OCI-LY7 (cell line): ENCODE results near the gene LLGL1. TPM values are rescaled to one million over a fixed set of nuclear protein-coding genes. Genes with fewer than 3 reads are reported as not detected.
A peak's percentile ranks its signal among the peaks of the same experiment; 100 is the strongest.

ENCODE experiments used
- BruUV-seq: library from RNA; stranded (reverse); fragments of 400-500 nt; replicated peaks from 2 replicates; lab custom pipeline; 2021; lab: Mats Ljungman, UMichigan
- CTCF ChIA-PET: fragments of 300-600 bp; sonication (Branson Sonifier 250); formaldehyde crosslinking; loops from one replicate; lab custom pipeline; 2022; ENCODE audit warnings: antibody characterized with exemption; ENCODE audit not compliant: unreplicated experiment; lab: Charles Lee
- POLR2A ChIA-PET: fragments of 300-600 bp; sonication (Branson Sonifier 250); formaldehyde crosslinking; loops from one replicate; lab custom pipeline; 2022; ENCODE audit warnings: antibody characterized with exemption; lab: Charles Lee
- DNase-seq: peaks from one replicate; pipeline ENCODE4 v3.0.0-alpha.2; 2015; ENCODE audit warnings: low spot score
- H2AFZ ChIP-seq: fragments of 200-600 bp; sonication (generic), shearing (Covaris generic); 2 replicates; pipeline ENCODE4 v1.6.1; 2014; ENCODE audit warnings: mild to moderate bottlenecking, antibody characterized with exemption, low read length, moderate library complexity
- H3K27ac ChIP-seq: fragments of 200-600 bp; sonication (generic); 2 replicates; pipeline ENCODE4 v1.5.1; 2014; ENCODE audit warnings: mixed run types, low read depth, mild to moderate bottlenecking, moderate library complexity, low read length, inconsistent platforms; ENCODE audit not compliant: poor library complexity, severe bottlenecking
- H3K36me3 ChIP-seq: fragments of 200-600 bp; sonication (generic); 2 replicates; pipeline ENCODE4 v1.6.1; 2014; ENCODE audit warnings: mild to moderate bottlenecking, antibody characterized with exemption, low read length, moderate library complexity, mixed read lengths; ENCODE audit not compliant: insufficient read depth
- H3K4me1 ChIP-seq: fragments of 200-600 bp; sonication (generic); 2 replicates; pipeline ENCODE4 v1.5.1; 2014; ENCODE audit warnings: mild to moderate bottlenecking, low read length; ENCODE audit not compliant: insufficient read depth, poor library complexity, severe bottlenecking
- H3K4me2 ChIP-seq: fragments of 200-600 bp; sonication (generic); 2 replicates; pipeline ENCODE4 v1.6.1; 2014; ENCODE audit warnings: mild to moderate bottlenecking, low read length
- H3K4me3 ChIP-seq: fragments of 200-600 bp; sonication (generic); 2 replicates; pipeline ENCODE4 v1.5.1; 2014; ENCODE audit warnings: mild to moderate bottlenecking, low read depth, low read length; ENCODE audit not compliant: poor library complexity, severe bottlenecking
- H3K79me2 ChIP-seq: fragments of 200-600 bp; sonication (generic); 2 replicates; pipeline ENCODE4 v1.6.1; 2016; ENCODE audit warnings: low read depth, mild to moderate bottlenecking, low read length, moderate library complexity, mixed read lengths; ENCODE audit not compliant: insufficient read depth
- H3K9me2 ChIP-seq: fragments of 200-600 bp; sonication (generic); 2 replicates; pipeline ENCODE4 v1.6.1; 2016; ENCODE audit warnings: mild to moderate bottlenecking, low read length, mixed read lengths; ENCODE audit not compliant: insufficient read depth
- H3K9me3 ChIP-seq: fragments of 200-600 bp; sonication (generic); 2 replicates; pipeline ENCODE4 v1.6.1; 2014; ENCODE audit warnings: mild to moderate bottlenecking, mixed run types, low read length, mixed read lengths
- H4K20me1 ChIP-seq: fragments of 200-600 bp; sonication (generic); 2 replicates; pipeline ENCODE4 v1.6.1; 2014; ENCODE audit warnings: mild to moderate bottlenecking, antibody characterized with exemption, low read length, moderate library complexity, mixed read lengths; ENCODE audit not compliant: insufficient read depth
- CTCF ChIP-seq: fragments of 200-600 bp; sonication (generic); conservative IDR thresholded peaks from 2 replicates; pipeline ENCODE4 v1.5.1; 2014; ENCODE audit warnings: mild to moderate bottlenecking, antibody characterized with exemption, low read length, moderate library complexity, mixed read lengths
- EZH2phosphoT487 ChIP-seq: fragments of 200-600 bp; sonication (generic); IDR thresholded peaks from 2 replicates; pipeline ENCODE4 v1.6.1; 2018; ENCODE audit warnings: low read depth, borderline replicate concordance, mild to moderate bottlenecking, mixed run types, antibody characterized with exemption, low read length, moderate library complexity, mixed read lengths
- intact Hi-C: fragments of 100-400 bp; cut with micrococcal nuclease; formaldehyde crosslinking; loops from one replicate; pipeline ENCODE4 v1.10.0; 2022; ENCODE audit not compliant: unreplicated experiment
- total RNA-seq, 2 experiments: library from RNA; depleted of rRNA in 1 of 2; stranded (reverse); fragments of >200 nt in 1 of 2; shearing (Covaris generic) in 1 of 2; gene quantifications; 2 replicates each; pipeline ENCODE4 v1.2.3, GENCODE V29; 2014 to 2022

The LLGL1 gene
- total RNA-seq, 2 experiments from 2014 or later: 14.1 to 19.9 TPM

DNA sequence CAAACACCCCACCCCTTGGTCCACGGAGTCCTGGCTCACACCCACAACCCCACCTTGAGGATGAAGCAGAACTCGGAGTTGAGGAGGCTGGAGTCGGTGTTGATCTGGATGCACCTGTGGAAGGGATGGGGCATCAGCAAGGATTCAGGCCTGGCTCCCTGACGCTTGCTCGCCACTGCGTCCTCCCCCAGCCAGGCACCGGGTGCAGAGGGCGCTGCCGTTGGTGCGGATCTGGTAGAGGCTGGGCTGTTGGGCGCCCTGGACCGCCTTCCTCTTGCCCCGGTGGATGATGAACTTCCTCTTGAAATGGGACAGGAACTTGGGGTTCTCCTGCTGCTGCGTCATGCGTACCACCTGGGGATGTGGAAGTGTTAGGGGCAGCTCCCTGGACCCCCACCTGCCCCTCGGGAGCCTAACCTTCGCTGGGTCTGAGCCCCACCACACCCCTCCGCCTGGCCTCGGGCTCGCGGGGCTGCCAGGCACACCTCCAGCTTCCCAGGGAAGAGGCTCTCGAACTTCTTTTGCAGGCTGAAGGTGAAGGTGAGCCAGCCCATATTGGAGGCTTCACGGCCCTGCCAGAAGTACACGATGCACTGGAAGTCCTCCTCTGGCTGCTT is 20.8 kb downstream of the LLGL1 start:
- DNase-seq: no peak
- CTCF ChIA-PET: no interaction called here
- intact Hi-C loops: loop anchor here (5.0 kb wide), 1 partner anchor 71 kb away; the partner anchor contains the start of gene SMCR8
- BruUV-seq: no TSS peak
- H3K4me1 ChIP-seq: no peaks in the 10 kb centered on the region
- no peaks in the 10 kb centered on the region for H3K9me3 ChIP-seq
- POLR2A ChIA-PET: no interaction called here
- no peak overlapping the region for H3K27ac ChIP-seq
- H3K4me2 ChIP-seq: no peak overlapping the region
- H3K36me3 ChIP-seq: peaks cover 56% of the 10 kb centered on the region
- no peaks in the 10 kb centered on the region for H4K20me1 ChIP-seq
- no peak overlapping the region for H3K4me3 ChIP-seq
- H2AFZ ChIP-seq: no peak overlapping the region
- no peaks in the 10 kb centered on the region for H3K79me2 ChIP-seq
- no peak for TF ChIP-seq EZH2phosphoT487
- no peak for TF ChIP-seq CTCF
- H3K9me2 ChIP-seq: no peaks in the 10 kb centered on the region

DNA sequence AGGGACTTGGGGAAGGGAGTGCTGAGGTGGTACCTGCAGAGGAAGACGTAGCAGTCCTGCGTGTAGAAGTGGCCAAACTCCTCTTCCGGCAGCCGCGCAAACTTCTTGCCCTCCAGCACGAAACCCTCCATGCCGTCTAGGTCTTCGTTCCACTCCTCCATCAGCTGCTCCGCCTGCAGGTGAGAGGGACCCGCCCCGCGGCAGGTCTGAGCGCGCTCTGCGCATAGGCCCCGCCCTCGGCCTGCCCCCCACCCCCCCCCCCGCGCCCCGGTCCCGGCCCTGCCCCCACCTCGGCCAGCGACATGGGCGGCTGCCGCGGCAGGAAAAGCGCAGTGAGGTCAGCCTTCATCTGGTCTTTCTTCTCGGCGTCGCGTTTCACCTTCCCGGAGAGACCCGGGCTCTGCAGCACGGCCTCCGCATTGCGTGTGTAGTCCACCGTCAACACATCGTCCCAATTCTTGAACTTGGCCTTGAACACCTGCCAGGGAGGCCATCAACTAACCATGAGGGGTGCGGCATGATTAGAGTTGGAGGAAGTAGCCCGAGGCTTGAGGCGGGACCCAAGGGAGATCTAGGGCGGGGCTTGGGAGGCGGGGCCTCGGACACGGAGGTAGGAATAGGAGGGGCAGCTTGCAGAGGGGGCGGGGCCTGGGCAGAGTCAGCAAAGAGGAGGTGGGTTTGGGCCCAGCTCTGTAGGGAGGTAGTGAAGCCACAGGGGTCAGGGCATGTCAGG is 21.6 kb downstream of the LLGL1 start:
- POLR2A ChIA-PET: no interaction called here
- DNase-seq: peak; percentile 56
- intact Hi-C loops: loop anchor here (5.0 kb wide), 1 partner anchor 70 kb away; the partner anchor contains the start of gene SMCR8
- H4K20me1 ChIP-seq: no peaks in the 10 kb centered on the region
- no peak overlapping the region for H3K27ac ChIP-seq
- no peaks in the 10 kb centered on the region for H3K9me2 ChIP-seq
- peaks cover 62% of the 10 kb centered on the region for H3K36me3 ChIP-seq
- H3K4me2 ChIP-seq: no peak overlapping the region
- no peak overlapping the region for H3K4me3 ChIP-seq
- CTCF ChIA-PET: no interaction called here
- H3K4me1 ChIP-seq: no peaks in the 10 kb centered on the region
- no peak for TF ChIP-seq EZH2phosphoT487
- TF ChIP-seq CTCF: no peak
- BruUV-seq: no TSS peak
- no peaks in the 10 kb centered on the region for H3K9me3 ChIP-seq
- no peaks in the 10 kb centered on the region for H3K79me2 ChIP-seq
- H2AFZ ChIP-seq: no peak overlapping the region

DNA sequence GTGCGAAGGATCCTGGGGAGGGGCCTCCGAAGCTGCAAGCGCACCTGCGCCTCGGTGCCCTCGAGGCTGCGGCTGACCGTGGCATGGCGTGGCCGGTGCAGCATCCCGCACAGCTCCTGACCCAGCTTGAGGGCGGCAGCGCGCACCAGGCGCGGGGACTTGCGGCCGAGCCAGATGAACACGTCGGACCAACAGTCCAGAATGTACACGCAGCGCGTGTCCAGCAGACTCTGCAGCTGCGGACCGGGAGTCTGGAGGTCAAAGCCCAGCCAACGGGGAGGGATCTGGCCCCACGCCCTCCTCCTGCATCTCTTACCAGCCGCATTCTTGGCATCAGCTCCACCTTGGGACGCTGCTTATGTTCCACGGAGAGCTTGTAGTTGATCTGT is 22.2 kb downstream of the LLGL1 start:
- BruUV-seq: no TSS peak
- Histone ChIP-seq H3K4me3 (no peak overlapping the region), H3K27ac (no peak overlapping the region), H4K20me1 (no peaks in the 10 kb centered on the region), H3K4me2 (no peak overlapping the region), H3K9me2 (no peaks in the 10 kb centered on the region), H2AFZ (no peak overlapping the region), H3K4me1 (no peaks in the 10 kb centered on the region), H3K9me3 (no peaks in the 10 kb centered on the region), H3K79me2 (no peaks in the 10 kb centered on the region), H3K36me3 (peaks cover 68% of the 10 kb centered on the region)
- intact Hi-C loops: loop anchor here (5.0 kb wide), 1 partner anchor 70 kb away; the partner anchor contains the start of gene SMCR8
- CTCF ChIA-PET: no interaction called here
- TF ChIP-seq EZH2phosphoT487 (no peak), CTCF (no peak)
- no peak for DNase-seq
- POLR2A ChIA-PET: no interaction called here
